Loucy (cell line): ENCODE measurements around the gene RPS6KA5.

Experiments
- EZH2phosphoT487 ChIP-seq: fragments of 200-600 bp; IDR thresholded peaks from 2 replicates; pipeline ENCODE4 v1.6.1; 2018; ENCODE audit warnings: antibody characterized with exemption, mild to moderate bottlenecking, moderate library complexity, borderline replicate concordance
- TF ChIP-seq, protein P1 (sequence below): fragments of 200-600 bp; sonication (generic); conservative IDR thresholded peaks from 2 replicates; pipeline ENCODE4 v1.5.1; 2014; ENCODE audit warnings: mild to moderate bottlenecking, antibody characterized with exemption, low read length

DNA sequence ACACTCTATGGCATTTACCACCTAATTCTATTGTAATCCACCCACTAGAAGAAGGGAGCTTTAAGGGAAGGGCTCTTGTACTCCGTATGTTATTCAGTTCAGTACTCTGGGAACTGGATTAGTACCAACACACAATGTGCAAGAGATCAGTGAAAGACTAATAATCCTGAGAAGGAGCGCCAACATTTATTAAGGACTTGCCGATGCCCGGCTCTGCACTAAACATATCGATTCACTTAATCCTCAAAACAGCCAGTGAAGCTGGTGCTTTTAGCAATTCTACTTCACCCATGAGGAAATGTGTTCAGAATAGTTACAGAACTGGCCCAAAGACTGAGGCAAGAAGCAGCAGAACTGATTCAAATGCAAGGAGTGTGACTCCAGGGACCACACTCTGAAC is 80.9 kb downstream of the RPS6KA5 start:
- TF ChIP-seq, protein P1, sequence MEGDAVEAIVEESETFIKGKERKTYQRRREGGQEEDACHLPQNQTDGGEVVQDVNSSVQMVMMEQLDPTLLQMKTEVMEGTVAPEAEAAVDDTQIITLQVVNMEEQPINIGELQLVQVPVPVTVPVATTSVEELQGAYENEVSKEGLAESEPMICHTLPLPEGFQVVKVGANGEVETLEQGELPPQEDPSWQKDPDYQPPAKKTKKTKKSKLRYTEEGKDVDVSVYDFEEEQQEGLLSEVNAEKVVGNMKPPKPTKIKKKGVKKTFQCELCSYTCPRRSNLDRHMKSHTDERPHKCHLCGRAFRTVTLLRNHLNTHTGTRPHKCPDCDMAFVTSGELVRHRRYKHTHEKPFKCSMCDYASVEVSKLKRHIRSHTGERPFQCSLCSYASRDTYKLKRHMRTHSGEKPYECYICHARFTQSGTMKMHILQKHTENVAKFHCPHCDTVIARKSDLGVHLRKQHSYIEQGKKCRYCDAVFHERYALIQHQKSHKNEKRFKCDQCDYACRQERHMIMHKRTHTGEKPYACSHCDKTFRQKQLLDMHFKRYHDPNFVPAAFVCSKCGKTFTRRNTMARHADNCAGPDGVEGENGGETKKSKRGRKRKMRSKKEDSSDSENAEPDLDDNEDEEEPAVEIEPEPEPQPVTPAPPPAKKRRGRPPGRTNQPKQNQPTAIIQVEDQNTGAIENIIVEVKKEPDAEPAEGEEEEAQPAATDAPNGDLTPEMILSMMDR = no peak
- TF ChIP-seq EZH2phosphoT487 = no peak
